Stimulated activated CD4-positive, alpha-beta T cell treated with anti-CD3 and anti-CD28 coated beads, Interleukin-4, amount 100 ng/mL, for 1 hour (primary cell): ENCODE data around the gene KLF11.
"Not testable (repeated sequence)": the region's sequence is repeated elsewhere in the genome, so short reads cannot be mapped to it uniquely, and the experiment has no call there.

Experiments
- DNase-seq: peaks from one replicate; pipeline ENCODE4 v3.0.0-alpha.2; 2020

The KLF11 gene

GRCh38 chr2:10089565-10090190, 46.3 kb downstream of the KLF11 start:
- DNase-seq = no peak

- DNase-seq = peak; percentile 18
Observed at GRCh38 chr2:10091182-10091888, 48.0 kb downstream of the KLF11 start.

DNA sequence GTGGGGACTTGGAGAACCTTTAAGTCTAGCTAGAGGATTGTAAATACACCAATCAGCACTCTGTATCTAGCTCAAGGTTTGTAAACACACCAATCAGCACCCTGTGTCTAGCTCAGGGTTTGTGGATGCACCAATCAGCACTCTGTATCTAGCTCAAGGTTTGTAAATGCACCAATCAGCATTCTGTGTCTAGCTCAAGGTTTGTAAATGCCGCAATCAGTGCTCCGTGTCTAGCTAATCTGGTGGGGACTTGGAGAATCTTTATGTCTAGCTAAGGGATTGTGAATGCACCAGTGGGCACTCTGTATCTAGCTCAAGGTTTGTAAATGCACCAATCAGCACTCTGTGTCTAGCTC, 48.5 kb downstream of the KLF11 start:
- not testable (repeated sequence) for DNase-seq

GRCh38 chr2:10094271-10094814, 51.0 kb downstream of the KLF11 start:
- no peak for DNase-seq

GRCh38 chr2:10095175-10095574, 51.8 kb downstream of the KLF11 start:
- DNase-seq = no peak

- no peak for DNase-seq
Observed at GRCh38 chr2:10096641-10097040, 53.3 kb downstream of the KLF11 start.

- DNase-seq = peak; percentile 29
Observed at GRCh38 chr2:10097352-10098148, 54.2 kb downstream of the KLF11 start.

DNA sequence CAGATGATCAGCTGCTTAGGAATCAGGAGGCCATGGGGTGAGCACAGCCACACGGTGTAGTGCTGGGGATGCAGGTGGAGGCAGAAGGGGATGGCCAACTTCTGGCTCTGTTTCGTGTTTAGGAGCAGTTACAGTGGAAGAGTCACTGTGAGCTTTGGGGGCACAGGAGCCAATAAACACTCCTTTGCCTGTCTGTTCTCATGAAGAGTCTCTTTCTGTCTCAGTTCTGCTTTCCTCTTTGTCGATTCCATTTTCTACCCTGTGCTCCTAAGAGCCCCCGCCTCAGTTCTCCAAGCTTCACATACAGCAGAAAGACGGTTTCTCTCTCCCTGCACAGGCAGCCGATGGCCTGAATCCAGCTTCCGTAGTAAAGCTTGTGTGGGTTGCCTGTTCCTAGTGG, 58.1 kb downstream of the KLF11 start:
- DNase-seq = no peak

DNA sequence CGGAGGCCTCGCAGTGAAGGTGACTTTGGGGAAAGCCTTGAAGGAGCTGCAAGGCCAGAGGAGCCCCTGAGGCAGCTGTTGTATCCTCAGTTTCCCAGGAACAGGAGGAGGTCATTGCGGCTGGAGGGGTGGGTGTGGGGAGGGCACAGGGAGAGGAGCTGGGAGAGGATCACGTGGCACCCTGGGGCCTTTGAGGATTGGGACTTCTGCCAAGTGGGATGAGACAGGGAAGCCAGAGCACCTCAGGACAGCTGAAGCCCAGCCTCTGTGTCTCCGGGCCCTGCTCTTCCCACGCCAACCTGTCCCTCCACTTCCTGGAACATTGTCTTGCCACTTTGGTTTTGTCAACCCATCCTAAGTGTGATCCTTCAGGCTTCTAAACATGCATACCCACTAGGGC, 59.8 kb downstream of the KLF11 start:
- no peak for DNase-seq
